Measurements from ENCODE around the gene SCPEP1.

DNA sequence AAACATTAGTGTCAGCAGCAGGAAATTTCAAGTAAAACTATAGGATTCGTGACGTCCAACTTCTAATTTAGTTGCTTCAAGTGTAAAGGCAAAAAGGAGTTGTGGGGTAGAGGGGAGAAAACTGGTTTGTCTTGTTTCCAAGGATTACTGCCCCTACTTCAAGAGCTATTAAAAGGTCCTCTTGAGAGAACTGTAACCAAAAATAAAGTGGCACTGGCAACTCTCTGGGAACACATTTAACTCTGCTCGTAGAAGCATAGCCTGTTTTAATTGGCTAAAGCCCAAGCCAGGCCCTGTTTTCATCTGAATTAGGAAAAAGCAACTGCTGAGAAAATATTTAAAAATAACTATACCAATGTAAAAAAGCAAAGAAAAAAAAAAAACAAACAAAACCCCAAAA, 55.4 kb downstream of the SCPEP1 start:
- TF ChIP-seq TEAD4 (IDR thresholded peaks at IDR 0.05) = no peak
- TF ChIP-seq, protein P1, sequence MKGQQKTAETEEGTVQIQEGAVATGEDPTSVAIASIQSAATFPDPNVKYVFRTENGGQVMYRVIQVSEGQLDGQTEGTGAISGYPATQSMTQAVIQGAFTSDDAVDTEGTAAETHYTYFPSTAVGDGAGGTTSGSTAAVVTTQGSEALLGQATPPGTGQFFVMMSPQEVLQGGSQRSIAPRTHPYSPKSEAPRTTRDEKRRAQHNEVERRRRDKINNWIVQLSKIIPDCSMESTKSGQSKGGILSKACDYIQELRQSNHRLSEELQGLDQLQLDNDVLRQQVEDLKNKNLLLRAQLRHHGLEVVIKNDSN (IDR thresholded peaks at IDR 0.05) = no peak
- TF ChIP-seq MAX (IDR thresholded peaks at IDR 0.05) = no peak
- TF ChIP-seq, protein P2, sequence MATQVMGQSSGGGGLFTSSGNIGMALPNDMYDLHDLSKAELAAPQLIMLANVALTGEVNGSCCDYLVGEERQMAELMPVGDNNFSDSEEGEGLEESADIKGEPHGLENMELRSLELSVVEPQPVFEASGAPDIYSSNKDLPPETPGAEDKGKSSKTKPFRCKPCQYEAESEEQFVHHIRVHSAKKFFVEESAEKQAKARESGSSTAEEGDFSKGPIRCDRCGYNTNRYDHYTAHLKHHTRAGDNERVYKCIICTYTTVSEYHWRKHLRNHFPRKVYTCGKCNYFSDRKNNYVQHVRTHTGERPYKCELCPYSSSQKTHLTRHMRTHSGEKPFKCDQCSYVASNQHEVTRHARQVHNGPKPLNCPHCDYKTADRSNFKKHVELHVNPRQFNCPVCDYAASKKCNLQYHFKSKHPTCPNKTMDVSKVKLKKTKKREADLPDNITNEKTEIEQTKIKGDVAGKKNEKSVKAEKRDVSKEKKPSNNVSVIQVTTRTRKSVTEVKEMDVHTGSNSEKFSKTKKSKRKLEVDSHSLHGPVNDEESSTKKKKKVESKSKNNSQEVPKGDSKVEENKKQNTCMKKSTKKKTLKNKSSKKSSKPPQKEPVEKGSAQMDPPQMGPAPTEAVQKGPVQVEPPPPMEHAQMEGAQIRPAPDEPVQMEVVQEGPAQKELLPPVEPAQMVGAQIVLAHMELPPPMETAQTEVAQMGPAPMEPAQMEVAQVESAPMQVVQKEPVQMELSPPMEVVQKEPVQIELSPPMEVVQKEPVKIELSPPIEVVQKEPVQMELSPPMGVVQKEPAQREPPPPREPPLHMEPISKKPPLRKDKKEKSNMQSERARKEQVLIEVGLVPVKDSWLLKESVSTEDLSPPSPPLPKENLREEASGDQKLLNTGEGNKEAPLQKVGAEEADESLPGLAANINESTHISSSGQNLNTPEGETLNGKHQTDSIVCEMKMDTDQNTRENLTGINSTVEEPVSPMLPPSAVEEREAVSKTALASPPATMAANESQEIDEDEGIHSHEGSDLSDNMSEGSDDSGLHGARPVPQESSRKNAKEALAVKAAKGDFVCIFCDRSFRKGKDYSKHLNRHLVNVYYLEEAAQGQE (IDR thresholded peaks at IDR 0.05; ENCODE audit: low read depth) = no peak
- no peak for TF ChIP-seq EGR1 (IDR thresholded peaks at IDR 0.05)
- TF ChIP-seq CEBPB (IDR thresholded peaks at IDR 0.05) = no peak
- TF ChIP-seq TAF1 (IDR thresholded peaks at IDR 0.05; ENCODE audit: low read depth) = no peak
- no peak for TF ChIP-seq EP300 (IDR thresholded peaks at IDR 0.05; ENCODE audit: borderline replicate concordance)
- no peak for TF ChIP-seq YY1 (IDR thresholded peaks at IDR 0.05; ENCODE audit: low read depth)
- no peak for TF ChIP-seq RAD21 (IDR thresholded peaks at IDR 0.05; ENCODE audit: low read depth)
- no peak for TF ChIP-seq TCF12 (IDR thresholded peaks at IDR 0.05; ENCODE audit: low read depth)
- TF ChIP-seq FOXM1 (IDR thresholded peaks at IDR 0.05; ENCODE audit: borderline replicate concordance, low read depth) = no peak
- no peak for TF ChIP-seq CREB1 (IDR thresholded peaks at IDR 0.05; ENCODE audit: low read depth)
- TF ChIP-seq NFIC (IDR thresholded peaks at IDR 0.05) = peak; percentile 52; the same call in 1 of the 2 replicates

Data from Ishikawa (cell line).